HG03060 (cell line): ENCODE data around the gene BCAS3.
"Not testable (repeated sequence)": the region's sequence is repeated elsewhere in the genome, so short reads cannot be mapped to it uniquely, and the experiment has no call there.

Source experiments
- ATAC-seq: cut with Tn5 transposase; IDR thresholded peaks from one replicate; pipeline ENCODE4 v1.9.1; 2021; ENCODE audit warnings: low read depth, moderate number of reproducible peaks; ENCODE audit not compliant: unreplicated experiment

Gene BCAS3

GRCh38 chr17:60970741-60971140 lies 293.1 kb downstream of the BCAS3 start:
- no peak for ATAC-seq

- no peak for ATAC-seq
Measured at GRCh38 chr17:60971515-60972369, 294.1 kb downstream of the BCAS3 start.

- not testable (repeated sequence) for ATAC-seq
Measured at GRCh38 chr17:60976861-60977260, 299.2 kb downstream of the BCAS3 start.

GRCh38 chr17:60989379-60989778 lies 311.7 kb downstream of the BCAS3 start:
- no peak for ATAC-seq

- no peak for ATAC-seq
Measured at GRCh38 chr17:60989846-60990245, 312.2 kb downstream of the BCAS3 start.

GRCh38 chr17:60993497-60993896 lies 315.8 kb downstream of the BCAS3 start:
- ATAC-seq: no peak

- no peak for ATAC-seq
Measured at GRCh38 chr17:60995680-60996079, 318.0 kb downstream of the BCAS3 start.

- no peak for ATAC-seq
Measured at GRCh38 chr17:61000911-61001310, 323.3 kb downstream of the BCAS3 start.

GRCh38 chr17:61002316-61002736 lies 324.7 kb downstream of the BCAS3 start:
- ATAC-seq: no peak

GRCh38 chr17:61005358-61005757 lies 327.7 kb downstream of the BCAS3 start:
- no peak for ATAC-seq

- not testable (repeated sequence) for ATAC-seq
Measured at GRCh38 chr17:61005958-61006357, 328.3 kb downstream of the BCAS3 start.

- ATAC-seq: no peak
Measured at GRCh38 chr17:61007980-61008379, 330.3 kb downstream of the BCAS3 start.

- no peak for ATAC-seq
Measured at GRCh38 chr17:61009663-61010062, 332.0 kb downstream of the BCAS3 start.

- no peak for ATAC-seq
Measured at GRCh38 chr17:61010661-61011170, 333.1 kb downstream of the BCAS3 start.

GRCh38 chr17:61011251-61011650 lies 333.6 kb downstream of the BCAS3 start:
- no peak for ATAC-seq

- no peak for ATAC-seq
Measured at GRCh38 chr17:61015966-61016365, 338.3 kb downstream of the BCAS3 start.

GRCh38 chr17:61017317-61018006 lies 339.8 kb downstream of the BCAS3 start:
- no peak for ATAC-seq

GRCh38 chr17:61018938-61019337 lies 341.3 kb downstream of the BCAS3 start:
- no peak for ATAC-seq

- no peak for ATAC-seq
Measured at GRCh38 chr17:61023996-61024395, 346.3 kb downstream of the BCAS3 start.

- no peak for ATAC-seq
Measured at GRCh38 chr17:61026818-61027217, 349.2 kb downstream of the BCAS3 start.

GRCh38 chr17:61029181-61029580 lies 351.5 kb downstream of the BCAS3 start:
- ATAC-seq: no peak

GRCh38 chr17:61040666-61041065 lies 363.0 kb downstream of the BCAS3 start:
- no peak for ATAC-seq
